ENCODE data around the gene AHR.

GRCh38 chr7:17339952-17340351 is 41.5 kb downstream of the AHR start:
- TF ChIP-seq CTCF (IDR thresholded peaks at IDR 0.05 in 8 of 11, conservative IDR thresholded peaks at IDR 0.05 in 3 of 11) (no peak), POLR2A (IDR thresholded peaks at IDR 0.05) (no peak)
